Body of pancreas (tissue), 4 donors: ENCODE measurements around the gene DNALI1.

ENCODE experiments used
- POLR2A ChIP-seq, 3 donors: fragments of 450-650 bp; IDR thresholded peaks; one replicate each; pipeline ENCODE4 v1.6.1; 2016; ENCODE audit warnings: antibody characterized with exemption in 3 of 3, mild to moderate bottlenecking in 2 of 3
- TF ChIP-seq, protein P1 (sequence below), 7 experiments: fragments of 450-650 bp in 4 of 7; fragments of 200-600 bp in 3 of 7; sonication (generic) in 3 of 7; IDR thresholded peaks; one replicate each; pipeline ENCODE4 v1.5.1; 2016 to 2019; ENCODE audit warnings: antibody characterized with exemption in 7 of 7

DNA sequence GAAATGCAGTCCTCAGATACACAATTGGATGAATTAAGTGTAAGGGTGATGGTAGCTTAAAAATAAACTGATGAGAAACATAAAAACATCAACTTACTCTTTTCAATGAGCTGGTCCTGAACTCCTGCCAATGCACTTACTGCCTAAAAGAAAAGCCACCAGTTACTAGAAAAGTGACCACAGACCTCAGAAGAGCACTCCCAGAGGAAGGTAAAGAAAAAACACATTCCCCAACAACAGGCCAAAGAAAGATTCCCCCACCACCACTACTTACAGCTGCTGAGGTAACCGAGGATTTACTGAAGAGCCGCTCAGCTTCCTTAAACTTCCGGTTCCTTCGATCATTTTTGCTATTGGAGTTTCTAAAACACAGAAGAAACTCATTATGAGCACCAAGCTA, 47.6 kb upstream of the DNALI1 start:
- TF ChIP-seq POLR2A (IDR thresholded peaks at IDR 0.05): no peak
- TF ChIP-seq, protein P1, sequence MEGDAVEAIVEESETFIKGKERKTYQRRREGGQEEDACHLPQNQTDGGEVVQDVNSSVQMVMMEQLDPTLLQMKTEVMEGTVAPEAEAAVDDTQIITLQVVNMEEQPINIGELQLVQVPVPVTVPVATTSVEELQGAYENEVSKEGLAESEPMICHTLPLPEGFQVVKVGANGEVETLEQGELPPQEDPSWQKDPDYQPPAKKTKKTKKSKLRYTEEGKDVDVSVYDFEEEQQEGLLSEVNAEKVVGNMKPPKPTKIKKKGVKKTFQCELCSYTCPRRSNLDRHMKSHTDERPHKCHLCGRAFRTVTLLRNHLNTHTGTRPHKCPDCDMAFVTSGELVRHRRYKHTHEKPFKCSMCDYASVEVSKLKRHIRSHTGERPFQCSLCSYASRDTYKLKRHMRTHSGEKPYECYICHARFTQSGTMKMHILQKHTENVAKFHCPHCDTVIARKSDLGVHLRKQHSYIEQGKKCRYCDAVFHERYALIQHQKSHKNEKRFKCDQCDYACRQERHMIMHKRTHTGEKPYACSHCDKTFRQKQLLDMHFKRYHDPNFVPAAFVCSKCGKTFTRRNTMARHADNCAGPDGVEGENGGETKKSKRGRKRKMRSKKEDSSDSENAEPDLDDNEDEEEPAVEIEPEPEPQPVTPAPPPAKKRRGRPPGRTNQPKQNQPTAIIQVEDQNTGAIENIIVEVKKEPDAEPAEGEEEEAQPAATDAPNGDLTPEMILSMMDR (IDR thresholded peaks at IDR 0.05): no peak
